ENCODE measurements around the gene GYG2.

DNA sequence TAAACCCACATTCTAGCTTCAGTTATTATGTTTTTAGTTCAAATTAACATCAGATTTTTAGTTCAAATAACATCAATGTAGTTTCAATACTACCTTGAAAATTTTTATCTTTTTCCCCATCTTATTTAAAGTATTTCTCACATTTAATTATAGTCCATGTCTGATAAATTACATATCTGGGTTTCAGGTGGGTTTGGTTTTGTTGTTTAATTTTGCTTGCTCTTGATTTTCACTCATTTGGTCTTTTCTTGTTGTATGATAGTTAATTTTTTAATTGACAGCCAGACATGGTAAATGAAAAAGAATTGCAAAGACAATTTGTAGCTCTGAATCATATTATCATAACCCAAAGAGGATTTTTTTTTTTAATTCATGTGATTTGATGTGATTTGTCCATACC, 41.9 kb downstream of the GYG2 start:
- TF ChIP-seq, protein P1, sequence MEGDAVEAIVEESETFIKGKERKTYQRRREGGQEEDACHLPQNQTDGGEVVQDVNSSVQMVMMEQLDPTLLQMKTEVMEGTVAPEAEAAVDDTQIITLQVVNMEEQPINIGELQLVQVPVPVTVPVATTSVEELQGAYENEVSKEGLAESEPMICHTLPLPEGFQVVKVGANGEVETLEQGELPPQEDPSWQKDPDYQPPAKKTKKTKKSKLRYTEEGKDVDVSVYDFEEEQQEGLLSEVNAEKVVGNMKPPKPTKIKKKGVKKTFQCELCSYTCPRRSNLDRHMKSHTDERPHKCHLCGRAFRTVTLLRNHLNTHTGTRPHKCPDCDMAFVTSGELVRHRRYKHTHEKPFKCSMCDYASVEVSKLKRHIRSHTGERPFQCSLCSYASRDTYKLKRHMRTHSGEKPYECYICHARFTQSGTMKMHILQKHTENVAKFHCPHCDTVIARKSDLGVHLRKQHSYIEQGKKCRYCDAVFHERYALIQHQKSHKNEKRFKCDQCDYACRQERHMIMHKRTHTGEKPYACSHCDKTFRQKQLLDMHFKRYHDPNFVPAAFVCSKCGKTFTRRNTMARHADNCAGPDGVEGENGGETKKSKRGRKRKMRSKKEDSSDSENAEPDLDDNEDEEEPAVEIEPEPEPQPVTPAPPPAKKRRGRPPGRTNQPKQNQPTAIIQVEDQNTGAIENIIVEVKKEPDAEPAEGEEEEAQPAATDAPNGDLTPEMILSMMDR (IDR thresholded peaks at IDR 0.05), result no peak
- no peak for TF ChIP-seq POLR2A (IDR thresholded peaks at IDR 0.05)

All from thyroid gland (tissue), 4 donors.